Type B pancreatic cell (in vitro differentiated cells): ENCODE measurements around the gene TCF3. TPM values are rescaled to one million over a fixed set of nuclear protein-coding genes. Genes with fewer than 3 reads are reported as not detected.
A peak's percentile ranks its signal among the peaks of the same experiment; 100 is the strongest.

Experiments
- DNase-seq: peaks from one replicate; pipeline ENCODE4 v3.0.0; 2021; ENCODE audit warnings: mixed read lengths; ENCODE audit not compliant: unreplicated experiment; ENCODE audit errors: extremely low spot score
- H3K27ac Mint-ChIP-seq: 2 replicates; pipeline ENCODE4 v1.8.0; 2021; ENCODE audit warnings: mild to moderate bottlenecking, mixed read lengths
- H3K27me3 Mint-ChIP-seq: 2 replicates; pipeline ENCODE4 v1.8.0; 2021; ENCODE audit warnings: mixed read lengths
- H3K36me3 Mint-ChIP-seq: 2 replicates; pipeline ENCODE4 v1.8.0; 2021; ENCODE audit warnings: mixed read lengths
- H3K4me1 Mint-ChIP-seq: one replicate; pipeline ENCODE4 v1.8.0; 2021; ENCODE audit warnings: mixed read lengths; ENCODE audit not compliant: unreplicated experiment
- H3K4me3 Mint-ChIP-seq: 2 replicates; pipeline ENCODE4 v1.8.0; 2021; ENCODE audit warnings: mild to moderate bottlenecking, mixed read lengths
- H3K9me3 Mint-ChIP-seq: 2 replicates; pipeline ENCODE4 v1.8.0; 2021; ENCODE audit warnings: mixed read lengths
- total RNA-seq: library from RNA; stranded (reverse); gene quantifications from 2 replicates; pipeline ENCODE4 v1.2.1, GENCODE V29; 2021; ENCODE audit warnings: low replicate concordance
- TF ChIP-seq, protein P1 (sequence below): fragments of 200-600 bp; sonication (generic); conservative IDR thresholded peaks from 2 replicates; pipeline ENCODE4 v1.5.0; 2021; ENCODE audit warnings: antibody characterized with exemption, mild to moderate bottlenecking

Gene TCF3
- total RNA-seq, 1 donor from 2014 or later: 193 TPM

- Mint-ChIP-seq H3K9me3 (no peaks in the 10 kb centered on the region), H3K27me3 (no peaks in the 10 kb centered on the region), H3K4me1 (no peaks in the 10 kb centered on the region), H3K36me3 (peaks cover 3% of the 10 kb centered on the region), H3K27ac (no peak overlapping the region), H3K4me3 (no peak overlapping the region)
- TF ChIP-seq, protein P1, sequence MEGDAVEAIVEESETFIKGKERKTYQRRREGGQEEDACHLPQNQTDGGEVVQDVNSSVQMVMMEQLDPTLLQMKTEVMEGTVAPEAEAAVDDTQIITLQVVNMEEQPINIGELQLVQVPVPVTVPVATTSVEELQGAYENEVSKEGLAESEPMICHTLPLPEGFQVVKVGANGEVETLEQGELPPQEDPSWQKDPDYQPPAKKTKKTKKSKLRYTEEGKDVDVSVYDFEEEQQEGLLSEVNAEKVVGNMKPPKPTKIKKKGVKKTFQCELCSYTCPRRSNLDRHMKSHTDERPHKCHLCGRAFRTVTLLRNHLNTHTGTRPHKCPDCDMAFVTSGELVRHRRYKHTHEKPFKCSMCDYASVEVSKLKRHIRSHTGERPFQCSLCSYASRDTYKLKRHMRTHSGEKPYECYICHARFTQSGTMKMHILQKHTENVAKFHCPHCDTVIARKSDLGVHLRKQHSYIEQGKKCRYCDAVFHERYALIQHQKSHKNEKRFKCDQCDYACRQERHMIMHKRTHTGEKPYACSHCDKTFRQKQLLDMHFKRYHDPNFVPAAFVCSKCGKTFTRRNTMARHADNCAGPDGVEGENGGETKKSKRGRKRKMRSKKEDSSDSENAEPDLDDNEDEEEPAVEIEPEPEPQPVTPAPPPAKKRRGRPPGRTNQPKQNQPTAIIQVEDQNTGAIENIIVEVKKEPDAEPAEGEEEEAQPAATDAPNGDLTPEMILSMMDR: no peak
- no peak for DNase-seq
These were observed 67.2 kb downstream of the TCF3 start for GRCh38 chr19:1585243-1585580.

- Mint-ChIP-seq H3K36me3 (peaks cover 3% of the 10 kb centered on the region), H3K4me1 (no peaks in the 10 kb centered on the region), H3K9me3 (no peaks in the 10 kb centered on the region), H3K4me3 (no peak overlapping the region), H3K27me3 (no peaks in the 10 kb centered on the region), H3K27ac (no peak overlapping the region)
- DNase-seq: no peak
- TF ChIP-seq, protein P1: no peak
These were observed 67.7 kb downstream of the TCF3 start for GRCh38 chr19:1584500-1585242.

GRCh38 chr19:1582201-1582600 lies 70.2 kb downstream of the TCF3 start:
- H3K36me3 Mint-ChIP-seq: no peaks in the 10 kb centered on the region
- H3K27ac Mint-ChIP-seq: peak overlapping the region; percentile 86
- no peak for DNase-seq

GRCh38 chr19:1580957-1581356 lies 71.5 kb downstream of the TCF3 start:
- no peak for DNase-seq
- Mint-ChIP-seq H3K4me3 (no peak overlapping the region), H3K9me3 (no peaks in the 10 kb centered on the region), H3K27ac (no peak overlapping the region), H3K27me3 (no peaks in the 10 kb centered on the region), H3K4me1 (no peaks in the 10 kb centered on the region), H3K36me3 (no peaks in the 10 kb centered on the region)
- TF ChIP-seq, protein P1: no peak

More at GRCh38 chr19:1582201-1582600, 70.2 kb downstream of the TCF3 start:
- no peaks in the 10 kb centered on the region for H3K9me3 Mint-ChIP-seq
- H3K4me3 Mint-ChIP-seq: no peak overlapping the region
- H3K27me3 Mint-ChIP-seq: no peaks in the 10 kb centered on the region
- no peaks in the 10 kb centered on the region for H3K4me1 Mint-ChIP-seq
- TF ChIP-seq, protein P1: no peak

GRCh38 chr19:1580382-1580781 lies 72.0 kb downstream of the TCF3 start:
- H3K36me3 Mint-ChIP-seq: no peaks in the 10 kb centered on the region
- no peak overlapping the region for H3K27ac Mint-ChIP-seq
- H3K9me3 Mint-ChIP-seq: no peaks in the 10 kb centered on the region
- TF ChIP-seq, protein P1: no peak
- H3K4me3 Mint-ChIP-seq: no peak overlapping the region
- no peaks in the 10 kb centered on the region for H3K4me1 Mint-ChIP-seq
- no peak for DNase-seq
- H3K27me3 Mint-ChIP-seq: no peaks in the 10 kb centered on the region
